CD14-positive monocyte (primary cell): Measurements from ENCODE around the gene SUPT5H. TPM values are rescaled to one million over a fixed set of nuclear protein-coding genes. Genes with fewer than 3 reads are reported as not detected.

ENCODE experiments used
- DNase-seq, 3 donors: peaks; one replicate each; pipeline ENCODE4 v3.0.0-alpha.2; 2011 to 2022
- H2AFZ ChIP-seq: 2 replicates; pipeline ENCODE4 v1.6.0; 2012; ENCODE audit warnings: mild to moderate bottlenecking, low read depth, low read length, inconsistent platforms; ENCODE audit not compliant: insufficient read depth, poor library complexity, severe bottlenecking
- H3K27ac ChIP-seq, 2 donors: 1 replicate in 1 of 2; 2 replicates in 1 of 2; pipeline ENCODE4 v1.5.1; 2012 to 2013; ENCODE audit warnings: low read length in 2 of 2, control low read depth in 1 of 2, inconsistent platforms in 1 of 2, low read depth in 1 of 2, mild to moderate bottlenecking in 1 of 2
- H3K27me3 ChIP-seq, 2 donors: one replicate each; pipeline versions ENCODE4 v1.6.0 to v1.6.1; 2011 to 2013; ENCODE audit warnings: low read length in 2 of 2; ENCODE audit not compliant: control insufficient read depth in 2 of 2, insufficient read depth in 2 of 2
- H3K36me3 ChIP-seq, 2 donors: replicated peaks in 1 of 2; 1 replicate in 1 of 2; 2 replicates in 1 of 2; pipeline versions ENCODE4 v1.5.1 to v1.6.1; 2012 to 2013; ENCODE audit warnings: low read length in 2 of 2, control low read depth in 1 of 2, inconsistent platforms in 1 of 2, mild to moderate bottlenecking in 1 of 2; ENCODE audit not compliant: insufficient read depth in 2 of 2, control insufficient read depth in 1 of 2
- H3K4me1 ChIP-seq, 2 donors: 1 replicate in 1 of 2; 2 replicates in 1 of 2; pipeline versions ENCODE4 v1.5.1 to v1.6.1; 2012 to 2013; ENCODE audit warnings: low read length in 2 of 2, control low read depth in 1 of 2, inconsistent platforms in 1 of 2, mild to moderate bottlenecking in 1 of 2, moderate library complexity in 1 of 2; ENCODE audit not compliant: insufficient read depth in 2 of 2, control insufficient read depth in 1 of 2
- H3K4me2 ChIP-seq: replicated peaks from 2 replicates; pipeline ENCODE3; 2012; ENCODE audit warnings: low read length, moderate library complexity, mild to moderate bottlenecking; ENCODE audit not compliant: poor library complexity, severe bottlenecking; ENCODE audit errors: extremely low read depth
- H3K4me3 ChIP-seq, 3 experiments: fragments of 200-600 bp in 1 of 3; sonication (generic) in 1 of 3; replicated peaks in 1 of 3; 1 replicate in 2 of 3; 2 replicates in 1 of 3; pipeline ENCODE4 v1.5.1; 2011 to 2013; ENCODE audit warnings: low read length in 3 of 3, mild to moderate bottlenecking in 3 of 3, control low read depth in 2 of 3, low read depth in 2 of 3, inconsistent platforms in 1 of 3, moderate library complexity in 1 of 3
- H3K79me2 ChIP-seq: 2 replicates; pipeline ENCODE4 v1.6.0; 2012; ENCODE audit warnings: mild to moderate bottlenecking, control low read depth, inconsistent platforms, low read length, moderate library complexity; ENCODE audit not compliant: insufficient read depth
- H3K9ac ChIP-seq: 2 replicates; pipeline ENCODE4 v1.6.0; 2017; ENCODE audit warnings: low read length, mild to moderate bottlenecking; ENCODE audit not compliant: insufficient read depth, poor library complexity, severe bottlenecking
- H3K9me3 ChIP-seq, 2 donors: replicated peaks in 1 of 2; 1 replicate in 1 of 2; 2 replicates in 1 of 2; pipeline versions ENCODE4 v1.5.1 to v1.6.1; 2012 to 2013; ENCODE audit warnings: low read length in 2 of 2, control low read depth in 1 of 2; ENCODE audit not compliant: control insufficient read depth in 1 of 2, insufficient read depth in 1 of 2
- H4K20me1 ChIP-seq: 2 replicates; pipeline ENCODE4 v1.6.0; 2012; ENCODE audit warnings: mild to moderate bottlenecking, low read length, control low read depth, moderate library complexity; ENCODE audit not compliant: insufficient read depth
- H3K27ac Mint-ChIP-seq, 7 donors: one replicate each; pipeline ENCODE4 v1.8.0; 2020; ENCODE audit warnings: mild to moderate bottlenecking in 7 of 7, mixed read lengths in 7 of 7, moderate library complexity in 6 of 7, inconsistent platforms in 2 of 7
- H3K27me3 Mint-ChIP-seq, 3 donors: one replicate each; pipeline ENCODE4 v1.8.0; 2021 to 2022; ENCODE audit warnings: low read depth in 3 of 3, mild to moderate bottlenecking in 3 of 3, mixed read lengths in 3 of 3, moderate library complexity in 3 of 3, inconsistent platforms in 1 of 3
- H3K36me3 Mint-ChIP-seq, 2 donors: one replicate each; pipeline ENCODE4 v1.8.0; 2020; ENCODE audit warnings: mixed read lengths in 2 of 2, inconsistent platforms in 1 of 2, mild to moderate bottlenecking in 1 of 2
- H3K4me1 Mint-ChIP-seq: one replicate; pipeline ENCODE4 v1.8.0; 2020; ENCODE audit warnings: mild to moderate bottlenecking, mixed read lengths
- H3K4me3 Mint-ChIP-seq, 2 donors: one replicate each; pipeline ENCODE4 v1.8.0; 2020; ENCODE audit warnings: mild to moderate bottlenecking in 2 of 2, mixed read lengths in 2 of 2, moderate library complexity in 1 of 2
- H3K9me3 Mint-ChIP-seq, 7 donors: one replicate each; pipeline ENCODE4 v1.8.0; 2020 to 2022; ENCODE audit warnings: mixed read lengths in 7 of 7, mild to moderate bottlenecking in 6 of 7, moderate library complexity in 6 of 7, inconsistent platforms in 2 of 7
- WGBS: methylation state at CpG from one replicate; pipeline ENCODE4 v1.1.5; 2013; ENCODE audit warnings: missing lambda C conversion rate; ENCODE audit not compliant: insufficient coverage; 5-methylcytosine and 5-hydroxymethylcytosine counted together
- intact Hi-C, 2 donors: fragments of 100-400 bp; cut with micrococcal nuclease; formaldehyde crosslinking; loops; one replicate each; pipeline versions ENCODE4 v1.15.0 to v1.15.1; 2023
- polyA plus RNA-seq, 3 donors: library from polyadenylated mRNA; depleted of rRNA in 1 of 3; unstranded in 2 of 3; stranded (reverse) in 1 of 3; fragments of 300-500 nt in 2 of 3; fragments of >200 nt in 1 of 3; fragmentation: Illumina TruSeq in 2 of 3; gene quantifications; 1 replicate in 2 of 3; 2 replicates in 1 of 3; pipeline ENCODE4 v1.2.3, GENCODE V29; 2012 to 2021
- TF ChIP-seq, protein P1 (sequence below): fragments of 200-600 bp; IDR thresholded peaks from one replicate; pipeline ENCODE4 v1.8.0; 2022; ENCODE audit warnings: antibody characterized with exemption, mild to moderate bottlenecking

SUPT5H gene
- polyA plus RNA-seq, 3 donors = 43.6 to 83.2 (median 50.7) TPM

DNA sequence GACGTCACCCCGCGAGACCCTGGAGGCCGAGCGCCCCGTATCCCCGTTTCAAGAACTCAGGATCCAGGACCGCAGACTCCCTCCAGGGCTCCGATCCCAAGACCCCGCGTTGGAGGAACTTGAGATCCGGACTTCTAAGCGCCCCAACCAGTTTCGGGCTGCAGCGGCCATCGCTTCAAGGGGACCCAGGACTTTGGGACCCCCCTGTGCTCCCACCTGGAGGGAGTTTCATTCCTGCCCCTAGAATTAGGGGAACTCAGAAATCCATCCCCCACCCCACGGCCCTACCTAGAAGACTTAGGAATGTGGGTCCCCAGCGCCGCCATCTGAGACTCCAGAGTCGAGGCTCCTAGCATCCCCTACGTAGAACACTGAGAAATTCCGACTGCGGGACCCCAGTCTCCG, 32.5 kb upstream of the SUPT5H start:
- intact Hi-C loops = loop anchor here (2.0 kb wide), 2 partner anchors 14 to 18 kb away; no protein-coding TSS in a partner anchor
- H3K9ac ChIP-seq = peak overlapping the region; percentile 77
- peaks cover 45% of the 10 kb centered on the region for H3K79me2 ChIP-seq
- H2AFZ ChIP-seq = peak overlapping the region; percentile 6
- H3K4me3 Mint-ChIP-seq = peak overlapping the region; percentile 91 to 99
- H3K27ac Mint-ChIP-seq = peak overlapping the region; percentile 59 to 100 (median 80)
- H3K36me3 Mint-ChIP-seq = peaks cover 32 to 50% of the 10 kb centered on the region in 2 donors
- H3K27ac ChIP-seq = peak overlapping the region; percentile 66 to 99
- peaks cover 6 to 18% (median 11%) of the 10 kb centered on the region in 7 donors for H3K9me3 Mint-ChIP-seq
- TF ChIP-seq, protein P1, sequence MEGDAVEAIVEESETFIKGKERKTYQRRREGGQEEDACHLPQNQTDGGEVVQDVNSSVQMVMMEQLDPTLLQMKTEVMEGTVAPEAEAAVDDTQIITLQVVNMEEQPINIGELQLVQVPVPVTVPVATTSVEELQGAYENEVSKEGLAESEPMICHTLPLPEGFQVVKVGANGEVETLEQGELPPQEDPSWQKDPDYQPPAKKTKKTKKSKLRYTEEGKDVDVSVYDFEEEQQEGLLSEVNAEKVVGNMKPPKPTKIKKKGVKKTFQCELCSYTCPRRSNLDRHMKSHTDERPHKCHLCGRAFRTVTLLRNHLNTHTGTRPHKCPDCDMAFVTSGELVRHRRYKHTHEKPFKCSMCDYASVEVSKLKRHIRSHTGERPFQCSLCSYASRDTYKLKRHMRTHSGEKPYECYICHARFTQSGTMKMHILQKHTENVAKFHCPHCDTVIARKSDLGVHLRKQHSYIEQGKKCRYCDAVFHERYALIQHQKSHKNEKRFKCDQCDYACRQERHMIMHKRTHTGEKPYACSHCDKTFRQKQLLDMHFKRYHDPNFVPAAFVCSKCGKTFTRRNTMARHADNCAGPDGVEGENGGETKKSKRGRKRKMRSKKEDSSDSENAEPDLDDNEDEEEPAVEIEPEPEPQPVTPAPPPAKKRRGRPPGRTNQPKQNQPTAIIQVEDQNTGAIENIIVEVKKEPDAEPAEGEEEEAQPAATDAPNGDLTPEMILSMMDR = peak; percentile 49
- H3K4me2 ChIP-seq = peak overlapping the region; percentile 83
- peaks cover 2 to 35% (median 10%) of the 10 kb centered on the region in 3 donors for H3K27me3 Mint-ChIP-seq
- H4K20me1 ChIP-seq = peaks cover 85% of the 10 kb centered on the region
- H3K27me3 ChIP-seq = no peaks in the 10 kb centered on the region
- no peaks in the 10 kb centered on the region for H3K9me3 ChIP-seq
- H3K36me3 ChIP-seq = peaks cover 11 to 20% of the 10 kb centered on the region in 2 donors
- DNase-seq = no peak
- peak overlapping the region; percentile 64 to 96 (median 89) for H3K4me3 ChIP-seq
- peaks cover 28% of the 10 kb centered on the region for H3K4me1 Mint-ChIP-seq
- WGBS = under 1% methylated on average over 21 of the region's 24 CpGs
- peaks cover 27 to 31% of the 10 kb centered on the region in 2 donors for H3K4me1 ChIP-seq

DNA sequence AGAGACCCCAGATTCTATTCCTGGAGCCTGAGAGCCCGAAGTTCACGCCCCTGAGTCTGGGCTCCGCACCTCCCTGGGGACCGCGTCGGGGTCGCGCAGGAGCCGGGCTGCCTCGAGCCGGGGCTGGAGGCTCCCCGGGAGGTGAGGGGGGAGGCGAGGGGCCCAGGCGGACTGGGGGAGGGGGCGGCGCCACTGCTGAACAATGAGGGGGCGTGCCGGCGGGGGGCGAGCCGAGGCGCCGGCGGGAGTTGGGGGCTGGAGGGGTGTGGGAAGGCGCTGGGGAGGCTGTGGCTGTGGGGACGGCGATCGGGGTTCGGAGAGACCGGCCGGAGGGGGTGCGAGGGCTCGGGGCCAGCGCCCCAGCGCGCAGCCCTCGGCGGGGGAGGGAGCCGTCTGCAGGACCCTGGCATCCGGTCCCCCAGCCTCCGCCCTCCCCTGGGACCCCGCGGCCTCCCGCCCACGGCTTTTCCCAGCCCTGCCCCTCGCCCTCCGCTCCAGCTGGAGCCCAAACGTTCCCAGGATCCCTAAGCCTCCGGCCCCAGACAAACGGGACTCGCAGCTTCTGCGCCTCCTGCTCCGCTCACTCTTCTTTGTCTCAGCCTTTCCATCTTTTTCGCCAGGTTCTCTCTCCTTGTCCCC, 32.0 kb upstream of the SUPT5H start:
- Histone ChIP-seq H3K4me2 (peak overlapping the region; percentile 83), H3K36me3 (peaks cover 6 to 16% of the 10 kb centered on the region in 2 donors), H3K79me2 (peaks cover 40% of the 10 kb centered on the region), H4K20me1 (peaks cover 82% of the 10 kb centered on the region), H3K4me3 (peak overlapping the region; percentile 64 to 96 (median 89)), H2AFZ (peak overlapping the region; percentile 6), H3K27me3 (no peaks in the 10 kb centered on the region), H3K9me3 (no peaks in the 10 kb centered on the region), H3K4me1 (peaks cover 27 to 31% of the 10 kb centered on the region in 2 donors), H3K27ac (peak overlapping the region; percentile 66 to 99), H3K9ac (peak overlapping the region; percentile 77)
- intact Hi-C loops = loop anchor here (2.0 kb wide), 2 partner anchors 15 to 17 kb away; no protein-coding TSS in a partner anchor
- peaks cover 2 to 29% (median 10%) of the 10 kb centered on the region in 3 donors for H3K27me3 Mint-ChIP-seq
- H3K4me1 Mint-ChIP-seq = peaks cover 28% of the 10 kb centered on the region
- H3K27ac Mint-ChIP-seq = peak overlapping the region; percentile 75 to 100 (median 85)
- peaks cover 6 to 13% (median 8%) of the 10 kb centered on the region in 7 donors for H3K9me3 Mint-ChIP-seq
- peak in 1 of 3 donors; percentile 52 for DNase-seq
- TF ChIP-seq, protein P1 = no peak
- peak overlapping the region; percentile 91 to 99 for H3K4me3 Mint-ChIP-seq
- WGBS = 7% methylated on average over 47 of the region's 54 CpGs
- H3K36me3 Mint-ChIP-seq = peaks cover 29 to 48% of the 10 kb centered on the region in 2 donors
